GM21737 (cell line): ENCODE measurements around the gene KIAA0319L.
"Not testable (repeated sequence)": the region's sequence is repeated elsewhere in the genome, so short reads cannot be mapped to it uniquely, and the experiment has no call there.

Source experiments
- ATAC-seq: cut with Tn5 transposase; IDR thresholded peaks from one replicate; pipeline ENCODE4 v1.9.1; 2021; ENCODE audit warnings: mild to moderate bottlenecking, moderate library complexity; ENCODE audit not compliant: unreplicated experiment

Gene KIAA0319L

GRCh38 chr1:35499652-35500176 is 57.5 kb downstream of the KIAA0319L start:
- no peak for ATAC-seq

- ATAC-seq, result no peak
These were observed 58.0 kb downstream of the KIAA0319L start for GRCh38 chr1:35499231-35499630.

- ATAC-seq, result no peak
These were observed 59.6 kb downstream of the KIAA0319L start for GRCh38 chr1:35497571-35497970.

GRCh38 chr1:35490250-35490649 is 67.0 kb downstream of the KIAA0319L start:
- ATAC-seq, result no peak

GRCh38 chr1:35488336-35488735 is 68.9 kb downstream of the KIAA0319L start:
- no peak for ATAC-seq

- no peak for ATAC-seq
These were observed 70.3 kb downstream of the KIAA0319L start for GRCh38 chr1:35486858-35487408.

- no peak for ATAC-seq
These were observed 76.0 kb downstream of the KIAA0319L start for GRCh38 chr1:35481229-35481628.

- no peak for ATAC-seq
These were observed 79.3 kb downstream of the KIAA0319L start for GRCh38 chr1:35477870-35478269.

- ATAC-seq, result no peak
These were observed 81.1 kb downstream of the KIAA0319L start for GRCh38 chr1:35475856-35476674.

GRCh38 chr1:35475356-35475755 is 81.8 kb downstream of the KIAA0319L start:
- no peak for ATAC-seq

- ATAC-seq, result not testable (repeated sequence)
These were observed 84.0 kb downstream of the KIAA0319L start for GRCh38 chr1:35473216-35473615.

- no peak for ATAC-seq
These were observed 86.1 kb downstream of the KIAA0319L start for GRCh38 chr1:35470977-35471613.

- ATAC-seq, result no peak
These were observed 91.1 kb downstream of the KIAA0319L start for GRCh38 chr1:35466120-35466519.

GRCh38 chr1:35463749-35464148 is 93.5 kb downstream of the KIAA0319L start:
- not testable (repeated sequence) for ATAC-seq

GRCh38 chr1:35463232-35463631 is 94.0 kb downstream of the KIAA0319L start:
- no peak for ATAC-seq

- no peak for ATAC-seq
These were observed 95.1 kb downstream of the KIAA0319L start for GRCh38 chr1:35461966-35462651.

GRCh38 chr1:35460796-35461195 is 96.4 kb downstream of the KIAA0319L start:
- ATAC-seq, result no peak

GRCh38 chr1:35454616-35455015 is 102.6 kb downstream of the KIAA0319L start:
- no peak for ATAC-seq

GRCh38 chr1:35454176-35454575 is 103.0 kb downstream of the KIAA0319L start:
- no peak for ATAC-seq

GRCh38 chr1:35453031-35453430 is 104.2 kb downstream of the KIAA0319L start:
- ATAC-seq, result no peak

GRCh38 chr1:35452106-35452774 is 105.0 kb downstream of the KIAA0319L start:
- ATAC-seq, result no peak
